Nephron progenitor cell (in vitro differentiated cells): ENCODE results near the gene DOK3.

Experiments used
- DNase-seq: peaks from one replicate; pipeline ENCODE4 v3.0.0; 2021
- H3K27ac Mint-ChIP-seq: 2 replicates; pipeline ENCODE4 v1.8.0; 2021; ENCODE audit warnings: mild to moderate bottlenecking, moderate library complexity, mixed read lengths
- H3K27me3 Mint-ChIP-seq: 2 replicates; pipeline ENCODE4 v1.8.0; 2021; ENCODE audit warnings: mild to moderate bottlenecking, low read depth, mixed read lengths; ENCODE audit not compliant: poor library complexity
- H3K36me3 Mint-ChIP-seq: 2 replicates; pipeline ENCODE4 v1.8.0; 2021; ENCODE audit warnings: low read depth, mixed read lengths
- H3K4me1 Mint-ChIP-seq: 2 replicates; pipeline ENCODE4 v1.8.0; 2021; ENCODE audit warnings: mixed read lengths
- H3K4me3 Mint-ChIP-seq: 2 replicates; pipeline ENCODE4 v1.8.0; 2021; ENCODE audit warnings: mild to moderate bottlenecking, moderate library complexity, mixed read lengths
- H3K9me3 Mint-ChIP-seq: 2 replicates; pipeline ENCODE4 v1.8.0; 2021; ENCODE audit warnings: mild to moderate bottlenecking, moderate library complexity, mixed read lengths
- CTCF ChIP-seq: fragments of 200-600 bp; sonication (generic); IDR thresholded peaks from 2 replicates; pipeline ENCODE4 v1.5.0; 2021; ENCODE audit warnings: antibody characterized with exemption

Gene DOK3

DNA sequence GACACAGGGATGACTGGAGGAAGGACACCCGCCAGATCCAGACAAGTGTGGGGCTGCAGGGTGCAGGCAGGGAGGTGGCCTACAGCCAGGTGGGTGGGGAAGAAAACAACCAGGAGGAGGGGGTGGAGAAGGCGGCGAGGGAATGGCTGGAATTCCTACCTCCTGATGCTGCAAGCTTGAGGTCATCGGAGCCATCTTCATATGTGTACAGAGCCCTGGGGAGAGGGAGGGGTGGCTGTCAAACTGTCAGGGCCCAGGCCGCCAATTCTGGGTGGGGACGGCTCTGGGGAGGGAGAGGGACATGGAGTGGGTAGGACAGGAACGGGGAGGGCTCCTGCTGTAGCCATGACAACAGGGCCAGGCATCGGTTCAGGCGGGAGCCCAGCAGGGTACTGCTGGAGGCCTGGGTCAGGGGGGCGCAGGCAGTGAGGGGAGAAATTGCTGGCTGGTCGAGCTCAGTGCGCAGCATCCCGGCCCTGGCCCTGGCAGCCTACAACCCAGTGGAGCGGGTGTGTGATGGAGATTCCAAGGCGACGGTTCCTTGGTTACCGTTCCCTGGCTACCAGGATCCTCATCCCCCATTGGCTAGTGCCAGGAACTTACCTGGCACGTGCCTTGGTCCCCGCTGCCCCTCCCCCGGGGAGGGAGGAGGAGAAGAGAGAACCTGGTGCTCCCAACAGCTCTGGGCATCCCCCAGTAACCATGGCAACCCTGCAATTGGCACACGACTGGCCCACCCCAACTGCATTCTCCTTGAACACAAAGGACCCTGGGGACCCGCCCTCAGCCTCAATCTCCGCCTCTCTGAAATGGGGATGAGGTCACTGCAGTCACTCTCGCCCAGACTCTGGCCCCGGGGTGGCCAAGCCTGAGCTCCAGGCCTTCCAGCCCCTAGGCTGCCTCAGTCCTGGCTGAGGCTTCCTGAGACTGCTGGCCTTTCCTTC lies 40.7 kb downstream of the DOK3 start:
- peaks cover 27% of the 10 kb centered on the region for H3K9me3 Mint-ChIP-seq
- no peak overlapping the region for H3K27ac Mint-ChIP-seq
- H3K4me3 Mint-ChIP-seq = no peak overlapping the region
- peaks cover 39% of the 10 kb centered on the region for H3K4me1 Mint-ChIP-seq
- H3K36me3 Mint-ChIP-seq = peaks cover 58% of the 10 kb centered on the region
- TF ChIP-seq CTCF = no peak
- H3K27me3 Mint-ChIP-seq = no peaks in the 10 kb centered on the region
- DNase-seq = no peak

DNA sequence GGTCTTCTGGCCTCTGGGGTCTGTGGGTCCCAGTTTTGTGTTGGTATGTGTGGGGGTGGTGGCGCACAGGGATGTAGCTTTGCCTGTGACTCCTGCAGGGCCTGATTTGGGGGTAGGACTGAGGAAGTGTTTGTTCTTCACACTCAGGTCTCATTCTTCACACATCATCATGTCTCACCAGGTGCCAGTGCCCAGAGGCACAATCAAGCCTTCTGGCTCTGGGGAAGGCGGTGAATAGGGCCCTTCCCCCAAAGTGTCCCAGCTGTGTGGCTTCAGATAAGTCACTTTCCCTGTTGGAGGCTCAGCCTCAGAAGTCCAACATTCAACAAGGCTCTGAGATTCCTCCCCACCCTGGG lies 41.3 kb downstream of the DOK3 start:
- H3K27me3 Mint-ChIP-seq = no peaks in the 10 kb centered on the region
- H3K4me3 Mint-ChIP-seq = no peak overlapping the region
- no peak for TF ChIP-seq CTCF
- no peak for DNase-seq
- peaks cover 27% of the 10 kb centered on the region for H3K9me3 Mint-ChIP-seq
- peaks cover 36% of the 10 kb centered on the region for H3K4me1 Mint-ChIP-seq
- H3K27ac Mint-ChIP-seq = no peak overlapping the region
- peaks cover 64% of the 10 kb centered on the region for H3K36me3 Mint-ChIP-seq

DNA sequence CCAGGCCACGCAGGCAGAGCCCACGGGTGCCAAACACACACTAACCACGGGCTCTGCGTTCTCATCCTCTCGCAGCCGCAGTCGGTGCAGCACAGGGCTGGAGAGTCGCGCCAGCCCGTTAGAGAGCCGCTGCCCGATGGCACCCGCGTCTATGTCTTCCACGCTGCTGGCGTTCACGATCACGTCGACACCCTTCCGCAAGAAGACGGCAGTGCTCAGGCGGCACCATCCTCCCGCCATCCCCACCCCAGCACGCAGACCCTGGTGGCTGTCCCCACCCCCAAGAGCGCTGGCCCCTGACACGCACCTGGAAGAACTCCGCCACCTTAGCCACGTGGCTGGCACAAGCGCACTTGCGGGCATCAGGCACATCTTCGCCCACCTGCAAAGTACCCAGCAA lies 42.2 kb downstream of the DOK3 start:
- Mint-ChIP-seq H3K4me3 (no peak overlapping the region), H3K36me3 (peaks cover 72% of the 10 kb centered on the region), H3K27me3 (no peaks in the 10 kb centered on the region), H3K9me3 (peaks cover 27% of the 10 kb centered on the region), H3K27ac (no peak overlapping the region), H3K4me1 (peaks cover 36% of the 10 kb centered on the region)
- TF ChIP-seq CTCF = no peak
- DNase-seq = no peak

DNA sequence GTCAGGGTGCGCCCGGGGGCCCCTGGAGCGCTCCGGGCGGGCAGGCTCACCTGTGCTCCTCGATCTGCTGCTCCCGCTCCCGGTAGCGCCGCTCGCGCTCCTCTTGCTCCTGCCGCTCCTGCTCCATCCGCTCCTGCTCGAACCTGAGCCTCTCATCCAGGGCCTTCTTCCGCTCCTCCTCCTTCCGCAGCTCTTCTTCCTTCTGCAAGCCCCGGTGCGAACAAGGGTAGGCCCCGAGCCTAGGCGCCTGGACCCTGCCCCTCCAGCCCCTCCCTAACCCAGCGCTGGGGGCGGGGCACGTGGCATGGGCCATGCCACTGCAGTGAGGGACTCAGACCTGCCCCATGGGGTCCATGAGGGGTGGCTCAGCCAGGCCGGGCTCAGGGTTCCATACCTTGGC lies 42.8 kb downstream of the DOK3 start:
- H3K27me3 Mint-ChIP-seq = no peaks in the 10 kb centered on the region
- H3K9me3 Mint-ChIP-seq = peaks cover 27% of the 10 kb centered on the region
- H3K4me1 Mint-ChIP-seq = peaks cover 31% of the 10 kb centered on the region
- peaks cover 72% of the 10 kb centered on the region for H3K36me3 Mint-ChIP-seq
- no peak for DNase-seq
- H3K27ac Mint-ChIP-seq = no peak overlapping the region
- no peak for TF ChIP-seq CTCF
- no peak overlapping the region for H3K4me3 Mint-ChIP-seq

- Mint-ChIP-seq H3K36me3 (peaks cover 74% of the 10 kb centered on the region), H3K4me3 (no peak overlapping the region), H3K27ac (no peak overlapping the region), H3K4me1 (peaks cover 18% of the 10 kb centered on the region), H3K9me3 (peaks cover 27% of the 10 kb centered on the region), H3K27me3 (no peaks in the 10 kb centered on the region)
- TF ChIP-seq CTCF = no peak
- no peak for DNase-seq
Observed at GRCh38 chr5:177465044-177465443, 44.6 kb downstream of the DOK3 start.
